ENCODE data around the gene BRIP1.

DNA sequence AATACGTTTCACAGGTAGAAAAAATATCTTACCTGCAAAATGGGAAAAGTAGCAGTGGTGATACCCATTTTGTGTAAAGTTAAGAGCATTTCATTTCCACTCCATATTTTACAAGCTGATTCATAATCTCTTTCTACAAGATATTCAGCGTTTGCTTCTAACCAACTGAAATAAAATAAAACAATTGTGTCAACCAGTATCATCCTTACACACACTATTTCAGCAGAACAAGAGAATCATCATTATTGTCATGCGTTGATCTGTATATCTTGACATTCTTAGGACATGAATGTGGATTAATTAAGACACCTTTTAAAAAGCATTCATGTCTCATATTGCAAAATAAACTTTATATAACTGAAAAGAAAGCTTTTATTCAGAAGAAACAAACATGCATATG, 69.8 kb downstream of the BRIP1 start:
- TF ChIP-seq, protein P1, sequence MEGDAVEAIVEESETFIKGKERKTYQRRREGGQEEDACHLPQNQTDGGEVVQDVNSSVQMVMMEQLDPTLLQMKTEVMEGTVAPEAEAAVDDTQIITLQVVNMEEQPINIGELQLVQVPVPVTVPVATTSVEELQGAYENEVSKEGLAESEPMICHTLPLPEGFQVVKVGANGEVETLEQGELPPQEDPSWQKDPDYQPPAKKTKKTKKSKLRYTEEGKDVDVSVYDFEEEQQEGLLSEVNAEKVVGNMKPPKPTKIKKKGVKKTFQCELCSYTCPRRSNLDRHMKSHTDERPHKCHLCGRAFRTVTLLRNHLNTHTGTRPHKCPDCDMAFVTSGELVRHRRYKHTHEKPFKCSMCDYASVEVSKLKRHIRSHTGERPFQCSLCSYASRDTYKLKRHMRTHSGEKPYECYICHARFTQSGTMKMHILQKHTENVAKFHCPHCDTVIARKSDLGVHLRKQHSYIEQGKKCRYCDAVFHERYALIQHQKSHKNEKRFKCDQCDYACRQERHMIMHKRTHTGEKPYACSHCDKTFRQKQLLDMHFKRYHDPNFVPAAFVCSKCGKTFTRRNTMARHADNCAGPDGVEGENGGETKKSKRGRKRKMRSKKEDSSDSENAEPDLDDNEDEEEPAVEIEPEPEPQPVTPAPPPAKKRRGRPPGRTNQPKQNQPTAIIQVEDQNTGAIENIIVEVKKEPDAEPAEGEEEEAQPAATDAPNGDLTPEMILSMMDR (IDR thresholded peaks at IDR 0.05; ENCODE audit: extremely low read depth in 1 of 2, insufficient read depth in 1 of 2, low read depth in 1 of 2, low read length in 2 of 2) = no peak
- no peak for TF ChIP-seq POLR2A (IDR thresholded peaks at IDR 0.05; ENCODE audit: low read depth, low read length)
